Embryonic facial prominence (tissue), 1 donor: ENCODE results near the gene SLFNL1.

Experiments used
- DNase-seq: peaks from one replicate; pipeline ENCODE4 v3.0.0-alpha.2; 2016; ENCODE audit errors: extremely low spot score

SLFNL1 gene

GRCh38 chr1:40986956-40987355 lies 34.6 kb downstream of the SLFNL1 start:
- DNase-seq = no peak

- DNase-seq = no peak
Measured at GRCh38 chr1:40986328-40986783, 35.2 kb downstream of the SLFNL1 start.

- no peak for DNase-seq
Measured at GRCh38 chr1:40985875-40986274, 35.6 kb downstream of the SLFNL1 start.

GRCh38 chr1:40985161-40985560 lies 36.4 kb downstream of the SLFNL1 start:
- no peak for DNase-seq

- DNase-seq = no peak
Measured at GRCh38 chr1:40984531-40984930, 37.0 kb downstream of the SLFNL1 start.

- no peak for DNase-seq
Measured at GRCh38 chr1:40984066-40984465, 37.5 kb downstream of the SLFNL1 start.

- DNase-seq = no peak
Measured at GRCh38 chr1:40983286-40983685, 38.2 kb downstream of the SLFNL1 start.

- DNase-seq = no peak
Measured at GRCh38 chr1:40982721-40983120, 38.8 kb downstream of the SLFNL1 start.

- DNase-seq = no peak
Measured at GRCh38 chr1:40981691-40982448, 39.7 kb downstream of the SLFNL1 start.

GRCh38 chr1:40980453-40981121 lies 40.9 kb downstream of the SLFNL1 start:
- peak; percentile 29 for DNase-seq

- DNase-seq = no peak
Measured at GRCh38 chr1:40980068-40980452, 41.5 kb downstream of the SLFNL1 start.

- peak; percentile 84 for DNase-seq
Measured at GRCh38 chr1:40979241-40980067, 42.1 kb downstream of the SLFNL1 start, which contains the start of gene CTPS1. Gene CTPS1 (plus strand): TSS chr1:40979696. CDS start chr1:40983291, 3,595 bp downstream.

- no peak for DNase-seq
Measured at GRCh38 chr1:40978886-40979240, 42.7 kb downstream of the SLFNL1 start.

GRCh38 chr1:40977716-40978115 lies 43.8 kb downstream of the SLFNL1 start:
- no peak for DNase-seq

GRCh38 chr1:40976952-40977690 lies 44.4 kb downstream of the SLFNL1 start:
- no peak for DNase-seq

GRCh38 chr1:40974945-40975344 lies 46.6 kb downstream of the SLFNL1 start:
- DNase-seq = no peak

- DNase-seq = no peak
Measured at GRCh38 chr1:40973912-40974311, 47.6 kb downstream of the SLFNL1 start.

GRCh38 chr1:40971966-40972365 lies 49.6 kb downstream of the SLFNL1 start:
- no peak for DNase-seq

- DNase-seq = no peak
Measured at GRCh38 chr1:40969445-40969844, 52.1 kb downstream of the SLFNL1 start.

- DNase-seq = no peak
Measured at GRCh38 chr1:40966417-40966816, 55.1 kb downstream of the SLFNL1 start.
